WTC11 (cell line): Measurements from ENCODE around the gene MACROD2. TPM values are rescaled to one million over a fixed set of nuclear protein-coding genes. Genes with fewer than 3 reads are reported as not detected.

ENCODE experiments used
- ATAC-seq: fragments of 200-7000 bp; cut with Tn5 transposase; 2 replicates; pipeline ENCODE4 v1.10.0; 2021; ENCODE audit warnings: mild to moderate bottlenecking, moderate library complexity
- CTCF ChIA-PET: fragments of 300-600 bp; sonication (Branson Sonifier 250); formaldehyde crosslinking; loops from one replicate; lab custom pipeline; 2021; ENCODE audit warnings: antibody characterized with exemption; lab: Charles Lee
- POLR2A ChIA-PET: fragments of 350-600 bp; sonication (Branson Sonifier 250); formaldehyde crosslinking; loops from one replicate; lab custom pipeline; 2021; ENCODE audit warnings: antibody characterized with exemption; lab: Charles Lee
- DNase-seq: peaks from one replicate; pipeline ENCODE4 v3.0.0; 2021; ENCODE audit warnings: low spot score
- H3K27ac Mint-ChIP-seq: 2 replicates; pipeline ENCODE4 v1.8.0; 2021; ENCODE audit warnings: mixed read lengths
- H3K27me3 Mint-ChIP-seq: 2 replicates; pipeline ENCODE4 v1.8.0; 2021; ENCODE audit warnings: low read depth, mild to moderate bottlenecking, moderate library complexity, mixed read lengths
- H3K36me3 Mint-ChIP-seq: 2 replicates; pipeline ENCODE4 v1.8.0; 2021; ENCODE audit warnings: mixed read lengths
- H3K4me1 Mint-ChIP-seq: 2 replicates; pipeline ENCODE4 v1.8.0; 2022; ENCODE audit warnings: mixed read lengths
- H3K4me3 Mint-ChIP-seq: 2 replicates; pipeline ENCODE4 v1.8.0; 2021; ENCODE audit warnings: mild to moderate bottlenecking, moderate library complexity, mixed read lengths
- H3K9me3 Mint-ChIP-seq: 2 replicates; pipeline ENCODE4 v1.8.0; 2021; ENCODE audit warnings: mixed read lengths
- ATF1 ChIP-seq: sonication (generic); formaldehyde crosslinking; IDR thresholded peaks from 2 replicates; pipeline ENCODE4 v1.8.1; 2023; ENCODE audit warnings: mild to moderate bottlenecking, moderate library complexity, missing genetic modification reagents
- E2F4 ChIP-seq: sonication (generic); formaldehyde crosslinking; IDR thresholded peaks from 2 replicates; pipeline ENCODE4 v1.8.1; 2022; ENCODE audit warnings: low read depth, mild to moderate bottlenecking, moderate library complexity, missing genetic modification reagents, borderline replicate concordance
- ELF4 ChIP-seq: sonication (generic); formaldehyde crosslinking; IDR thresholded peaks from 2 replicates; pipeline ENCODE4 v1.8.1; 2022; ENCODE audit warnings: low read depth, mild to moderate bottlenecking, moderate library complexity, missing genetic modification reagents
- IRF2 ChIP-seq: sonication (generic); formaldehyde crosslinking; IDR thresholded peaks from 2 replicates; pipeline ENCODE4 v1.8.0; 2022; ENCODE audit warnings: low read depth, missing genetic modification reagents, borderline replicate concordance
- MYBL2 ChIP-seq: sonication (generic); formaldehyde crosslinking; IDR thresholded peaks from 2 replicates; pipeline ENCODE4 v1.8.1; 2023; ENCODE audit warnings: mild to moderate bottlenecking, moderate library complexity, missing genetic modification reagents
- NFE2L1 ChIP-seq: sonication (generic); formaldehyde crosslinking; IDR thresholded peaks from 2 replicates; pipeline ENCODE4 v1.8.1; 2023; ENCODE audit warnings: missing genetic modification reagents
- NFYB ChIP-seq: sonication (generic); formaldehyde crosslinking; conservative IDR thresholded peaks from 2 replicates; pipeline ENCODE4 v1.8.0; 2022; ENCODE audit warnings: low read depth, missing genetic modification reagents
- NR1H2 ChIP-seq: sonication (generic); formaldehyde crosslinking; IDR thresholded peaks from 2 replicates; pipeline ENCODE4 v1.9.0; 2021; ENCODE audit warnings: mild to moderate bottlenecking, moderate library complexity, missing genetic modification reagents
- SMAD3 ChIP-seq: sonication (generic); formaldehyde crosslinking; IDR thresholded peaks from 2 replicates; pipeline ENCODE4 v1.8.0; 2022; ENCODE audit warnings: missing genetic modification reagents, mild to moderate bottlenecking, borderline replicate concordance
- SOX15 ChIP-seq: fragments of 250-450 bp; sonication (Bioruptor Pico); IDR thresholded peaks from 2 replicates; pipeline ENCODE4 v1.9.0; 2021; ENCODE audit warnings: mild to moderate bottlenecking
- SP1 ChIP-seq: sonication (generic); formaldehyde crosslinking; conservative IDR thresholded peaks from 2 replicates; pipeline ENCODE4 v1.8.1; 2022; ENCODE audit warnings: missing genetic modification reagents
- STAT6 ChIP-seq: sonication (generic); formaldehyde crosslinking; conservative IDR thresholded peaks from 2 replicates; pipeline ENCODE4 v1.8.1; 2023; ENCODE audit warnings: mild to moderate bottlenecking, low read depth, missing genetic modification reagents, moderate library complexity
- TEAD1 ChIP-seq: sonication (generic); formaldehyde crosslinking; IDR thresholded peaks from 2 replicates; pipeline ENCODE4 v1.8.0; 2022; ENCODE audit warnings: mild to moderate bottlenecking, missing genetic modification reagents
- USF2 ChIP-seq: sonication (generic); formaldehyde crosslinking; IDR thresholded peaks from 2 replicates; pipeline ENCODE4 v1.8.1; 2023; ENCODE audit warnings: mild to moderate bottlenecking, missing genetic modification reagents, moderate library complexity
- ZBTB21 ChIP-seq: sonication (generic); formaldehyde crosslinking; IDR thresholded peaks from 2 replicates; pipeline ENCODE4 v1.8.1; 2023; ENCODE audit warnings: mild to moderate bottlenecking, missing genetic modification reagents, borderline replicate concordance
- ZNF138 ChIP-seq: sonication (generic); formaldehyde crosslinking; conservative IDR thresholded peaks from 2 replicates; pipeline ENCODE4 v1.8.1; 2022; ENCODE audit warnings: mild to moderate bottlenecking, moderate library complexity, missing genetic modification reagents
- ZNF232 ChIP-seq: sonication (generic); formaldehyde crosslinking; IDR thresholded peaks from 2 replicates; pipeline ENCODE4 v1.8.0; 2022; ENCODE audit warnings: mild to moderate bottlenecking, missing genetic modification reagents
- ZNF317 ChIP-seq: sonication (generic); formaldehyde crosslinking; IDR thresholded peaks from 2 replicates; pipeline ENCODE4 v1.8.1; 2023; ENCODE audit warnings: low read depth, mild to moderate bottlenecking, moderate library complexity, missing genetic modification reagents, borderline replicate concordance
- total RNA-seq: library from RNA; stranded (reverse); gene quantifications from 3 replicates; pipeline ENCODE4 v1.2.3, GENCODE V29; 2021
- TF ChIP-seq, protein P1 (sequence below): fragments of 250-450 bp; sonication (Bioruptor Pico); IDR thresholded peaks from 2 replicates; pipeline ENCODE4 v1.9.0; 2021; ENCODE audit warnings: moderate library complexity, mild to moderate bottlenecking, inconsistent platforms, borderline replicate concordance
- TF ChIP-seq, protein P2 (sequence below): sonication (generic); formaldehyde crosslinking; IDR thresholded peaks from 2 replicates; pipeline ENCODE4 v1.8.1; 2023; ENCODE audit warnings: mild to moderate bottlenecking, missing genetic modification reagents, borderline replicate concordance

MACROD2 gene
- total RNA-seq, 1 experiment from 2014 or later = 4.1 TPM

DNA sequence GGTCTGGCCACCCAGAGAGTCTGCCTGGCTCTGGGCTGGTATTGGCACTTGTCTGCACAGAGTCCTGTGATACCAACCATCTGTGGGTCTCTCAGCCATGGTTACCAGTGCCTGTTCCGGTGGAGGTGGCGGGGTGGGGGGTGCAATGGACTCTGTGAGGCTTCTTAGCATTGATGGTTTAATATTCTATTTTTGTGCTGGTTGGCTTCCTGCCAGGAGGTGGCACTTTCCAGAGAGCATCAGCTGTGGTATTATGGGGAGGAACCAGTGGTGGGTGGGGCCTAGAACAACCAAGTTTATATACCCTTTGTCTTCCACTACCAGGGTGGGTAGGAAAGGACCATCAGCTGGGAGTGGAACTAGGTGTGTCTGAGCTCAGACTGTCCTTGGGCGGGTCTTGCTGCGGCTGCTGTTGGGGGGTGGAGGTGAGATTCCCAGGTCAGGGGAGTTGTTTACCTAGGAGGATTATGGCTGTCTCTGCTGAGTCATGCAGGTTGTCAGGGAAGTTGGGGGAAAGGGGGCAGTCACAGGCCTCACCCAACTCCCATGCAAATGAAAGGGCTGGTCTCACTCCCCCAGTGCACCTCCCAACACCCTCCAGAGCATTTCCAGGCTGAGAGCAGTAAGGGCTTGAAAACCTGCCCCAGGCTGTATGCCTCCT is 224.6 kb downstream of the MACROD2 start (continued):
- TF ChIP-seq TEAD1 (no peak), MYBL2 (CRISPR knock-in tag) (no peak)

DNA sequence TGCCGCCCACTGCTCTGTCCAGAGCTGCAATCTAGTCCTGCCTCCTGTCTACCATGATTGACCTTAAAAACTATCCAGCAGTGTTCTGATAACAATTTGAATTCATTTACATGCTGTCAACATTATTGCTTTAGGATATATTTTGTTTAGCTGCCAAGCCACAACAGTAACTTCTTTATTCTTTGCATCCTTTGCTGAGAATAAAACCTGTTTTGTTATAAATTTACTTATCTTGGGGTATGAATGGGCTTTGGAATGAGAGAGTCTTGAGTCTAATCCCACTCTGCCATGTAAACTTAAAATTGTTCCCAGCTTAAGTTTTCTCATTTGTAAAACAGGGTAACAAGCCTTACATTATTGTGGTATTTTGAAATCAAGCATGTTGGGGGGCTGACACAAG is 225.7 kb downstream of the MACROD2 start:
- ATAC-seq (no peak), DNase-seq (no peak)
- H3K9me3 Mint-ChIP-seq = peaks cover 14% of the 10 kb centered on the region
- CTCF ChIA-PET = interaction anchor here (1.1 kb wide), 1 partner anchor 27 kb away, joined by 3 read pairs; no protein-coding TSS in a partner anchor
- H3K36me3 Mint-ChIP-seq = peaks cover 3% of the 10 kb centered on the region
- no peak overlapping the region for H3K4me3 Mint-ChIP-seq
- TF ChIP-seq ZNF138 (CRISPR knock-in tag) (no peak), USF2 (CRISPR knock-in tag) (no peak), ATF1 (no peak), NFE2L1 (CRISPR knock-in tag) (no peak), ELF4 (CRISPR knock-in tag) (no peak), ZNF232 (CRISPR knock-in tag) (no peak), NR1H2 (CRISPR knock-in tag) (no peak), SP1 (CRISPR knock-in tag) (no peak), E2F4 (CRISPR knock-in tag) (no peak), ZNF317 (CRISPR knock-in tag) (no peak), ZBTB21 (CRISPR knock-in tag) (no peak), SMAD3 (CRISPR knock-in tag) (no peak), IRF2 (no peak), SOX15 (no peak), STAT6 (CRISPR knock-in tag) (no peak), NFYB (no peak)
- TF ChIP-seq, protein P1, sequence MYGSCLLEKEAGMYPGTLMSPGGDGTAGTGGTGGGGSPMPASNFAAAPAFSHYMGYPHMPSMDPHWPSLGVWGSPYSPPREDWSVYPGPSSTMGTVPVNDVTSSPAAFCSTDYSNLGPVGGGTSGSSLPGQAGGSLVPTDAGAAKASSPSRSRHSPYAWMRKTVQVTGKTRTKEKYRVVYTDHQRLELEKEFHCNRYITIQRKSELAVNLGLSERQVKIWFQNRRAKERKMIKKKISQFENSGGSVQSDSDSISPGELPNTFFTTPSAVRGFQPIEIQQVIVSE (CRISPR knock-in tag) = no peak
- TF ChIP-seq, protein P2, sequence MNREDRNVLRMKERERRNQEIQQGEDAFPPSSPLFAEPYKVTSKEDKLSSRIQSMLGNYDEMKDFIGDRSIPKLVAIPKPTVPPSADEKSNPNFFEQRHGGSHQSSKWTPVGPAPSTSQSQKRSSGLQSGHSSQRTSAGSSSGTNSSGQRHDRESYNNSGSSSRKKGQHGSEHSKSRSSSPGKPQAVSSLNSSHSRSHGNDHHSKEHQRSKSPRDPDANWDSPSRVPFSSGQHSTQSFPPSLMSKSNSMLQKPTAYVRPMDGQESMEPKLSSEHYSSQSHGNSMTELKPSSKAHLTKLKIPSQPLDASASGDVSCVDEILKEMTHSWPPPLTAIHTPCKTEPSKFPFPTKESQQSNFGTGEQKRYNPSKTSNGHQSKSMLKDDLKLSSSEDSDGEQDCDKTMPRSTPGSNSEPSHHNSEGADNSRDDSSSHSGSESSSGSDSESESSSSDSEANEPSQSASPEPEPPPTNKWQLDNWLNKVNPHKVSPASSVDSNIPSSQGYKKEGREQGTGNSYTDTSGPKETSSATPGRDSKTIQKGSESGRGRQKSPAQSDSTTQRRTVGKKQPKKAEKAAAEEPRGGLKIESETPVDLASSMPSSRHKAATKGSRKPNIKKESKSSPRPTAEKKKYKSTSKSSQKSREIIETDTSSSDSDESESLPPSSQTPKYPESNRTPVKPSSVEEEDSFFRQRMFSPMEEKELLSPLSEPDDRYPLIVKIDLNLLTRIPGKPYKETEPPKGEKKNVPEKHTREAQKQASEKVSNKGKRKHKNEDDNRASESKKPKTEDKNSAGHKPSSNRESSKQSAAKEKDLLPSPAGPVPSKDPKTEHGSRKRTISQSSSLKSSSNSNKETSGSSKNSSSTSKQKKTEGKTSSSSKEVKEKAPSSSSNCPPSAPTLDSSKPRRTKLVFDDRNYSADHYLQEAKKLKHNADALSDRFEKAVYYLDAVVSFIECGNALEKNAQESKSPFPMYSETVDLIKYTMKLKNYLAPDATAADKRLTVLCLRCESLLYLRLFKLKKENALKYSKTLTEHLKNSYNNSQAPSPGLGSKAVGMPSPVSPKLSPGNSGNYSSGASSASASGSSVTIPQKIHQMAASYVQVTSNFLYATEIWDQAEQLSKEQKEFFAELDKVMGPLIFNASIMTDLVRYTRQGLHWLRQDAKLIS (CRISPR knock-in tag) = no peak
- H3K4me1 Mint-ChIP-seq = peaks cover 15% of the 10 kb centered on the region
- no peaks in the 10 kb centered on the region for H3K27me3 Mint-ChIP-seq
- H3K27ac Mint-ChIP-seq = no peak overlapping the region
- POLR2A ChIA-PET = interaction anchor here (1.2 kb wide), 1 partner anchor 10 kb away, joined by 3 read pairs; no protein-coding TSS in a partner anchor
